HFF-Myc (cell line): ENCODE data around the gene CRYGC.
"Not testable (repeated sequence)": the region's sequence is repeated elsewhere in the genome, so short reads cannot be mapped to it uniquely, and the experiment has no call there.

ENCODE experiments used
- DNase-seq: peaks from one replicate; pipeline ENCODE4 v3.0.0-alpha.2; 2011; ENCODE audit warnings: low read depth; ENCODE audit errors: extremely low read depth
- H3K4me3 ChIP-seq: replicated peaks from 2 replicates; pipeline ENCODE4 v1.5.1; 2011; ENCODE audit warnings: low read depth, mild to moderate bottlenecking, control low read depth, low read length
- TF ChIP-seq, protein P1 (sequence below): IDR thresholded peaks from 2 replicates; pipeline ENCODE4 v1.5.1; 2012; ENCODE audit warnings: mild to moderate bottlenecking, low read depth, low read length, control low read depth; ENCODE audit errors: missing control alignments

CRYGC gene

DNA sequence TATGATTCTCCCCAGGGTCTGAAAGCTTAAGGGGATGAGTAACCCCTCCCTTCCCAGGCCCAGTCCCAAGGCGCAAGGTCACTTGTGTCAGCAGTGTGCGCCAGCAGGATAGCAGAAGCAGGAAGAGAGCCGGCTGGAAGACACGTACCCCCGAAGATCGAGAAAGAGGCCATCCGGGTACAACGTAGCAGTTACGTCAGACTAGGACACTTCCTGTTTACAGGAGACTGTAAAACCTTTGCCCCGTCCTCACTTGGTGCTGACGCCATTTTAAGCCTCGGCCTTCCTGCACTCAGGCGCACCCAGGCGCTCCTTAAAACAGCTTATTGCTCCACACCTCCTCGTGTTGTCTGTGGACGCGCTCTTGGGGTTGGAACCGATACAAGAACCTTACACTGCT, 9.8 kb upstream of the CRYGC start:
- no peak for DNase-seq
- TF ChIP-seq, protein P1, sequence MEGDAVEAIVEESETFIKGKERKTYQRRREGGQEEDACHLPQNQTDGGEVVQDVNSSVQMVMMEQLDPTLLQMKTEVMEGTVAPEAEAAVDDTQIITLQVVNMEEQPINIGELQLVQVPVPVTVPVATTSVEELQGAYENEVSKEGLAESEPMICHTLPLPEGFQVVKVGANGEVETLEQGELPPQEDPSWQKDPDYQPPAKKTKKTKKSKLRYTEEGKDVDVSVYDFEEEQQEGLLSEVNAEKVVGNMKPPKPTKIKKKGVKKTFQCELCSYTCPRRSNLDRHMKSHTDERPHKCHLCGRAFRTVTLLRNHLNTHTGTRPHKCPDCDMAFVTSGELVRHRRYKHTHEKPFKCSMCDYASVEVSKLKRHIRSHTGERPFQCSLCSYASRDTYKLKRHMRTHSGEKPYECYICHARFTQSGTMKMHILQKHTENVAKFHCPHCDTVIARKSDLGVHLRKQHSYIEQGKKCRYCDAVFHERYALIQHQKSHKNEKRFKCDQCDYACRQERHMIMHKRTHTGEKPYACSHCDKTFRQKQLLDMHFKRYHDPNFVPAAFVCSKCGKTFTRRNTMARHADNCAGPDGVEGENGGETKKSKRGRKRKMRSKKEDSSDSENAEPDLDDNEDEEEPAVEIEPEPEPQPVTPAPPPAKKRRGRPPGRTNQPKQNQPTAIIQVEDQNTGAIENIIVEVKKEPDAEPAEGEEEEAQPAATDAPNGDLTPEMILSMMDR: no peak
- H3K4me3 ChIP-seq: no peak overlapping the region

DNA sequence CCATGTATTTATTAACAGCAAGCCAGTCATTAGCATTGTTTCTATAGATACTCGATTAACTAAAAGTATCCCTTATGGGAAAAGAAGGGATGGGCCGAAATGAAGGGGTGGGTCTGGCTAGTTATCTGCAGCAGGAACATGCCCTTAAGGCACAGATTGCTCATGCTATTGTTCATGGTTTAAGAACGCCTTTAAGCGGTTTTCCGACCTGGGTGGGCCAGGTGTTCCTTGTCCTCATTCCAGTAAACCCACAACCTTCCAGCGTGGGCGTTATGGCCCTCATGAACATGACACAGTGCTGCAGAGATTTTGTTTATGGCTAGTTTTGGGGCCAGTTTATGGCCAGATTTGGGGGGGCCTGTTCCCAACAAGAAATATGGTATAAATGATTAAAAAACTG, 8.7 kb upstream of the CRYGC start:
- DNase-seq, H3K4me3 ChIP-seq: not testable (repeated sequence)

DNA sequence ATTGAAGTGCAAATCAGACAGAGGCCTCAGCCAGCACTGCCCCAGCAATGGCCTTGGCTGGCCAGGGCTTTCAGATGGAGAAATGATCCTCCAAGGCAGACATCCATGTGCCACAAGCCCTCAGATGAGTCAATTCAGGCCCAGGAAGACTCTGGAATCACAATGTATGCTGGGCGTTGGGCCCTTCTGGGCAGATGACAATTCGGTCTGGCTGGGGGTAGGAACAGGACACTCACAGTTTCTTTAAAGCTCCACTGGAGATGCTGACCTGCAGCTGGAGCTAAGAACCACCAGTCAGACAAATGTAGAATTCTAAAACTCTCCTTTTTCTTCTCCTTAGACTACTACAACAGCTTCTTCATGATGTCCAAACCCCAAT, 7.1 kb upstream of the CRYGC start:
- TF ChIP-seq, protein P1: no peak

DNA sequence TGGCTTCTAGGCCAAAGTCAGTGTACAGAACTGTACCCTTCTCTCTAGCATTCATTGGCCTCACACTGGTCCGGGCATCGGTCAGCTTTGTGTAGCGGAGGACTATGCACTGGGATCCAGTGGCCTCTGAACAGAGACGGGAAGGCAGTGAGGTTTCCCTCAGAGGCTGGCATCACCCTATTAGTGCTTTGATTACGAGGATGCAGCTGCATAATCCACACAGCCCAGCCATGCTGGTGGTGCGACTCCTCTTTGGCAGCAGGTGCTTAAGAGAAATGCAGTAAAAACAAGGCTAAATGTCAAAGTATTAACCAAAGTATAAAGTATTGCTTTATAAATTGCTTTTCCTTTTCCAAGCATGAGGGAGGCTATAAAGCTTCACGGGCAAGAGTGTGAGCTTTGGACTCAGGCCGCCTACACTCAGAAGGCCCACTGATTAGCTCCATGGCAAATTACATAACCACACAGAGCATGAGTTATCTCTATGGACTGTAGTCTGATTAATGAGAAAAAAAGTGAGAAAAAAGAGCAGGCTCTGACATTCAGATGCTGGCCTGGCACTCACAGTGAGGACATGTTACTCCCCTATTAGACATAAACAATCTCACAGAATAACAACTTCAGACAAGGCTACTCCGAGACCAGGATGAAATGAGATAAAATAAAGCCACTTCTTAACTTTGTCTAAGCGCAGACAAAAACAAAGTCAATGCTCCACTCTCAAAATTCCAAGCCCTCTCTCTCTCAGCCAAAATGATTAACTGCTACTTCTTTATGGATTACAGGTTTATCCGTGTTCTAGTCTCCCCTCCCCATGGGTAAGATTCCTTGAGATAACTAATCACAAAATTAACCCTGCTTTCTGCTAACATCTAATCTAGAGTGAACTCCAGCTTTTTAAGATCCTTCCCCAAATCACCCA, 6.4 kb upstream of the CRYGC start:
- TF ChIP-seq, protein P1: no peak
- no peak for DNase-seq
- H3K4me3 ChIP-seq: no peak overlapping the region

More for the DNA sequence above, 7.1 kb upstream of the CRYGC start:
- H3K4me3 ChIP-seq: no peak overlapping the region
- no peak for DNase-seq

DNA sequence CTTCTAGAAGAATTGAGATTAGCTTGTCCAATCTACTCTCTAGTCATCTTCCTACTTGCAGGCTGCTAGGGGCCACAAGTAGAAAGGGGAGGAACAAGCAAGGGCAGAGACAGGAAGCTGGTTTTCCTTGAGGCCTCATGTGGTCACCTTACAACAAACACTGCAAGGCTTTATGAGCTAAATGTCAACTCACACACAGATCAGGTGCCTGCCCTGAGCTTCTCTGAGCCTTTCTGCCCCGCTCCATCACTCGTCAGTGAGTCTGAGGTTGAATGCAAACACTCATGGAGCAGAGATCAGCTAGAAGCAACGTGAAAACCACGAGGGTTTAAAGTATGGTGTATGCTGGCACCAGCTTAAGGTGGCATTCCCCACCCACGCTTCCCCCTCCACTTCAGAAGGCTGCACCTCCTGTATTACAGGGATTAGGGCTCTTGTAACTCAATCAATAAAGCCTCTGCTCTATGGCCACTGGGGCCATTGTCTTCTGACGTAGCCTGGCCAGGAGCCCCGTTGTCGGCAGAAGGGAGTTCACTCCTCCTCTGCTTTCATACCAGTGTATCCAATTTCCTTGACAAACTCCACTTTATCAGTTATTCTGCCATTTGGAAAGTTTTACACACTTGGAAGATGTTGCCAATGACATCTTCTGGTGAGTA, 5.4 kb upstream of the CRYGC start:
- TF ChIP-seq, protein P1: no peak
- DNase-seq: no peak
- no peak overlapping the region for H3K4me3 ChIP-seq

DNA sequence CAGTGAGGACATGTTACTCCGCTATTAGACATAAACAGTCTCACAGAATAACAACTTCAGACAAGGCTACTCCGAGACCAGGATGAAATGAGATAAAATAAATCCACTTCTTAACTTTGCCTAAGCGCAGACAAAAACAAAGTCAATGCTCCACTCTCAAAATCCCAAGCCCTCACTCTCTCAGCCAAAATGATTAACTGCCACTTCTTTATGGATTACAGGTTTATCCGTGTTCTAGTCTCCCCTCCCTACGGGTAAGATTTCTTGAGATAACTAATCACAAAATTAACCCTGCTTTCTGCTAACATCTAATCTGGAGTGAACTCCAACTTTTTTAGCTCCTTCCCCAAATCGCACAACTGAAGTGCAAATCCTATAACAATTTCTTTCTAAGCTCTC, 1.1 kb upstream of the CRYGC start:
- TF ChIP-seq, protein P1: no peak
- no peak overlapping the region for H3K4me3 ChIP-seq
- no peak for DNase-seq

DNA sequence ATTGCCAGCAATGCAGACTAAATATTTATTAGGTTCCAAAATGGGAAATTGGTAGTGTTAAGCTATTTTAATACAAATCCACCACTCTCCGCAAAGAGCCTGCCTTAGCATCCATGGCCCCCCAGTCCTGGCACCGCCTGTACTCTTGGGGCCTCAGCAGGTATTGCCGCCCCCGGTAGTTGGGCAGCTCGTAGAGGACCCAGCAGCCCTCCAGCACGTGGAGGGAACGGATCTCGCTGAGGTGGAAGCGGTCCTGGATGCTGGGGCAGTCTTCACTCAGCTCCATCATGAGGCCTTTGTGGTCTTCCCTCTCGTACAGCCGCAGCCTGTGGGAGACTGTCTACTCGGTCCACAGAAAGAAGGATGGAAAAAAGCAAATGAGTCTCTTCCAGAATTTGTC, 1.5 kb downstream of the CRYGC start:
- no peak for DNase-seq
- no peak overlapping the region for H3K4me3 ChIP-seq
- TF ChIP-seq, protein P1: no peak
